CD4-positive, alpha-beta T cell treated with Interleukin-15 for 1 hour (primary cell): ENCODE results near the gene SLC15A4.
A peak's percentile ranks its signal among the peaks of the same experiment; 100 is the strongest.
"Not testable (repeated sequence)": the region's sequence is repeated elsewhere in the genome, so short reads cannot be mapped to it uniquely, and the experiment has no call there.

Experiments used
- DNase-seq: peaks from one replicate; pipeline ENCODE4 v3.0.0-alpha.2; 2020

The SLC15A4 gene

DNA sequence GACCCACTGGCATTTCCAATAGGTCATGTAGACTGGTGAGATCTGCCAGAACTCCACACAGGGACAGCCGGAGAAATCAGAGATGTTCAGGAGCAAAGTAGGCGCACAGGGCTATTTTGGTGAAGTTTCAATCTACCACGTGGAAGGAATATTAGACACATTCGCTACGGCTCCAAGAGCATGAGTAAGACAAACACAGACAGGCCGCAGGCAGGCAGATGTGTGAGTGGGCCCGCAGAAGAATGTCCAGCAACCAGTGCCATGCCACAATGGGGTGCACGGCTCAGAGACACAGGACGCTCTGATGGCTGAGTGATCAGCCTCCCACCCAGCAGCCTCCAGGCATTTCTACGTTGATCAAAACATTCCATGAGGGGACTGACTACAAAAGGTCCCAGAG, 10.4 kb downstream of the SLC15A4 start:
- no peak for DNase-seq

GRCh38 chr12:128811806-128812205, 12.0 kb downstream of the SLC15A4 start:
- DNase-seq: peak; percentile 43

GRCh38 chr12:128810182-128811127, 13.3 kb downstream of the SLC15A4 start:
- peak; percentile 61 for DNase-seq

DNA sequence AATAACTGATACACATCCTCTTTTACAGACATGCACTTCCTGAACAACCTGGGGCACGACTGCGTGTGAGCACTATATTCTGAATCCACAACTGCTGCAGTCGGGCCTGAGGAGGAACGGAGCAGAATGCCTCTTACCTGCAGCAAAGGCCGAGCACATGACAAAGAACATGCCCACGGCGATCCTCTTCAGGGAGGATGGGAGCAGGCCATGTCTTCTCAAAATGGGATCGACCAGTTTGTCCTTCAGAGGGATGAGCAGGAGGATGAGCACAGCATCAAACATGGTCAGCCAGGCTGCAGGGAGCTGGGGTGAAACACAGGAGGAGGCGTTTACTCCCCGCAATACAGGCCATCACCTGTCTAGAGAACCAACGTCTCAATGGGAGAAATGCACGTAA, 15.1 kb downstream of the SLC15A4 start:
- DNase-seq: no peak

GRCh38 chr12:128807161-128807724, 16.5 kb downstream of the SLC15A4 start:
- DNase-seq: peak; percentile 42

DNA sequence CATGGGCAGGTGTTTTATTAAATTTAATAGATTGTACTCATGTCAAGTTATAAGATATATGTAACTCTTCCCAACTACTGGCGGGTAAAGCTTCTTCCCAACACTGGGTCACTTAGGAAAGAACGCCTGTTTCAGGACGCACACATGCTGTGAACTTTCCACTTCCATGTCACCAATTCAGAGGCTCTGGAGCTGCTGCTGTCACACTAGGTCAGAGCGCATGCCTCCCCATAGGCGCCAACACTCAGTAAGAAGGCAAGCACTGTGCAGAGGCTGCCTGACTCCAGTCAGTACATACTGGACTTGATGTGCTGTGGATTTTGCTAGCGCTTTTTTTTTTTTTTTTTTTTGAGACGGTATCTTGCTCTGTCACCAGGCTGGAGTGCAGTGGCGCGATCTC, 17.2 kb downstream of the SLC15A4 start:
- no peak for DNase-seq

- not testable (repeated sequence) for DNase-seq
These were observed 18.4 kb downstream of the SLC15A4 start for GRCh38 chr12:128805406-128805805.

- no peak for DNase-seq
These were observed 19.0 kb downstream of the SLC15A4 start for GRCh38 chr12:128804762-128805161.

DNA sequence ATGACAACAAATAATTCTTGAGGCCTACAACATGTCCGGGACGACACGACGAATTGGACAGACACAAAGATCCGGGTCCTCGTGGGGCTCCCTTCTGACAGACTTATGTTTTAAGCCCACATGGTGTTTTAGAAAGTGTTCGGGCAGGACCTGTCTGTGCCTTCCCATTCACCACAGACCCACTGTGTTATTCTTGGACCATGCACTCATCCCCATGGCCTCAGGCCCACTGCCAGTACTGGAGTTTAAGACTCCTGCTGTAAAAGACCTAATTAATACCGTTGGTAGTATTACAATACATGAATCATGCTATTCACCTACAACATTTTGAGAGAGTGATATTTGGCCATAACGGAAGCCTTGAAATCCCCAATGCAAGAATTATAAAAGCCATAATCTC, 20.0 kb downstream of the SLC15A4 start:
- no peak for DNase-seq

DNA sequence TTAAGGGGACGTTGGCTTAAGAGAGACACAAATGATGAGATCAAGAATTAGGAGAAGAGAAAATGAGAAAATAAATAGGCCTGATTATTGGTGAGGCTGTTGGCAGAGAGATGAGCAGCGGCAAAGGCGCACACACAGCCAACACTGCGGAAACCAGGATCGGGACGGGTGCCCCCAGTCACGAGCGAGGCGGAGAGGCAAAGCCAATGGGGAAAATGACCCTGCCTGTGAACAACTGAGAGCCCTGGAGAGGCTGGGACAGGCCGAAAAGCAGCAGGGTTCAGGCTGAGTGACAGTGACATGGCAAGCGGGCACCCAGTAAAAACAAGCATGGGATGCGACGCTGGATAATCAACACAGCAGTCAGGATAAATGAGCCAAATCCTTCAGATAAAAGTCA, 21.0 kb downstream of the SLC15A4 start:
- no peak for DNase-seq

DNA sequence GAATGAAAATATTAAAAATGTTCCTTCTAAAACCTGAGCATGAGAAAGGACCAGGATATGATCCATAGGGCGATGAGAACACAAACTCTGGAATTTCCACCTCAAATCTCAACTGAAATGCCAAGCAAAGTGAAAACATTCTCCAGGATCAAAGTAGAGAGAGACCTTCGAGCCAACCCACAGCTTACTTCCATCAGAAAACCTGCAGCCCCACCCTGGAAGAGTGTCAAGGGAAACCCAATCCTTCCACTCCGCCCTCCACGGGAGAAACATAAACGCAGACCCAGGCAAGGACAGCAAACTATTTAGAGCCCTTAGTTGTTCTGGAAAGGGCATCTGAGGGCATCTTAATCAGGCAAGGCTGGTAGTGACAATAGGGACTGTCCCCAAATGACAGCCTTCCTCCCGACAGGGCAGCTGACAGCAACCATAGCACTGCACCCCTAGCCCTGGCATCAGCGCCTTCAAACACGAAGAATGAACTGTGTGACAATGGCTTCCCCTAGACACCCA, 21.8 kb downstream of the SLC15A4 start:
- no peak for DNase-seq

GRCh38 chr12:128800606-128801005, 23.2 kb downstream of the SLC15A4 start:
- no peak for DNase-seq

DNA sequence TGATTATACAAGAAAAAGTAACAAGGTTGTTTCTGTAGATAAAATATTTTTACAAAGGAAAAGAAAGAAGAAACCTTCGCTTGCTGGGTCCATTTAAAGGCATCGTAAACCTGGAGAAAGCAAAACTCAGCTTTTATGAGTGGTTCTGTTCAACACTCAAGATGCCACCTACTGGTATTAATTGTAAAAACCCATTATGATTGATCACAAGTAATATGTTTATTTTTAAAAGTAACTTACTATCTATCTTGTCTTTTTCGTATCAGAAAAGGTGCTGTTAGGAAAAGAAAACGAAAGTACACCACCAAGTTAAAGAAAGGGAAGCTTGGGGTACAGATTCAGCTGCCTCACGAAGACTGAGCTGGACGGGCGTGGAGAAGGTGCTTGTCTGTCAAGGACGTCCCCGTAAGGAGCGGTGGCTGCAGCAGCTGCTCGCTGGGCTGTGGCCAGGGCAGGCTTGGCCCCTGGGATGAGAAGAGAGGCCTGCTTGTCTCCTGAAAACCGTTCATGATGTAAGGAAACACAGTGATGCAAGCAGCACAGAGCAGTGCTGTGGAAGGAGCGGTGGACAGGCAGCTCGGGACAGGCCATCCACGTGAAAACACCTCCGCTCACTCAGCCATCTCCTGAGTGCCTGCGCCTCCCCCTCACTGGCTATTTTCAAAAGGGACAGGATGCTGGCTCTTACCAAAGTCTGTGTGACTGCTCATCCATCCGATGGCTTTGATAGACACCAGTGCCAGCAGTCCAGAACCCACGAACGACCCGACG, 25.0 kb downstream of the SLC15A4 start:
- no peak for DNase-seq

GRCh38 chr12:128797119-128798118, 26.3 kb downstream of the SLC15A4 start:
- peak; percentile 72 for DNase-seq

GRCh38 chr12:128796439-128797118, 27.2 kb downstream of the SLC15A4 start:
- peak; percentile 56 for DNase-seq

DNA sequence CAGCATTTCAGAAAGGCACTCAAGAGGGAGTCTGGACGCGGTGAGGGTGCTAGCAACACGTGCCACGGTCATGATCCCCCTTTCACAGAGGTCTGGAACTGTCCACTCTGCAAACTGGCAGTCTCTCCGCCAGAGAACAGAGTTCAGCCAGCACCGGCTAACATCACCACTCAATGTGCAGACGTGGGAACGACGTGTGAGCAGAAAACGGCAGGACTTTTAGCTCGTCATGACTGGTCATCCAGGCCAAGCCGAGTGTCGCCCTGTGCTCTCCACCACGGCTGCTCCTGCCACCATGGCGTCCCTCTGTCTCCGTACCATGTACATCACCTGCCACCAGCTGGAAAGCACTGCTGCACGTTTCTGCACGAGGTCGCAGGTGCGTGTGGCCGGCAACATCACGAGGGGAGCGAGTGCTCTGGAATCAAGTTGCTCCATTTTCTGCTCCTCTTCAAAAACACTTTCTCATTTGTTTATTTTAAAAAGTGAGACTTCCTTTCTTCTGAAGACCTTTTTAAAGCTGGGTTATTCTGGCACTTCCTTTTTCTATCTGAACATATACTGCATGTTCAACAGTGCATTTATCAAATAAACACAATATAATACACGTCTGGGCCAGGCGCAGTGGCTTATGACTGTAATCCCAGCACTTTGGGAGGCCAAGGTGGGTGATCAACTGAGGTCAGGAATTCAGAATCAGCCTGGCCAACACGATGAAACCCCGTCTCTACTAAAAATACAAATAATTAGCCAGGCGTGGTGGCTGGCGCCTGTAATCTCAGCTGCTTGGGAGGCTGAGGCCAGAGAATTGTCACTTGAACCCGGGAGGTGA, 28.0 kb downstream of the SLC15A4 start:
- DNase-seq: no peak

GRCh38 chr12:128794661-128795529, 28.9 kb downstream of the SLC15A4 start:
- peak; percentile 57 for DNase-seq

DNA sequence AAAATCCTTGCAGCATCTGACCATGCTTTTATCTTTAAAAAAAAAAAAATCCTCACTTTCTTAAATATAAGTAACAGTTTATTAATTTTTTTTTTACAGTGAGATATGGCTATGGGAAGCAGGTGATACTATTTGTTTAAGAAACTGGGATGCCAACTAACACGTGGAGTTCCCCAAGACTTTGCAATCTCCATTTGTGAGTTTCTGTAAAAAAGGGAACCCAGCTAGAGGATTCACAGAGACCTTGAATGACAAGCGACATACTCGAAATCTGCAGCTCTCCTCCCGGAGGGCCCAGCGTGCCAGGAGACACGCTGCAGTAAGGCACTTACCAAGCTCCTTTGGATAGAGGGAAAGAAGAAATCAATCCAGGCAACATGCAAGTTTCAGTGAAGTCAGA, 30.1 kb downstream of the SLC15A4 start:
- DNase-seq: no peak

- no peak for DNase-seq
These were observed 30.9 kb downstream of the SLC15A4 start for GRCh38 chr12:128792881-128793280.
